Measurements from ENCODE around the gene SIAH2.

The SIAH2 gene

DNA sequence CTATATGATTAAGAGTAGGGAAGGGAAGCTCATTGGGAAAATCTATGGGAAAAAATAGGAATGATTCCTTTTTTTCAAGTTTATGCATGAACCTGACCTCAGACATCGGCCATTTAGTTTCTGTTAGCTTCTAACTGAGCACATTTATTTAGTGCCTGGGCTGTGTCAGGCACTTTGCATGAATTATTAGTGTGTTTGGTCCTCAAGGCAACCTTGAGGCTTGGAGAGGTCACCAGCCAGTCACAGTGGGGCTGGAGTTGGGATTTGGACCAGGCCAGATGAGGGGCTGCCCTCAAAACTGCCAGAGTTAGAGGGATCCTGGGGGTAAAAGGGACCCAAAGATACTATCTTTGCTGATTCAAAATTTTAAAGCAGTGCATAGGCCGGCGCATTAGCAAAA, 8.1 kb downstream of the SIAH2 start:
- TF ChIP-seq, protein P1, sequence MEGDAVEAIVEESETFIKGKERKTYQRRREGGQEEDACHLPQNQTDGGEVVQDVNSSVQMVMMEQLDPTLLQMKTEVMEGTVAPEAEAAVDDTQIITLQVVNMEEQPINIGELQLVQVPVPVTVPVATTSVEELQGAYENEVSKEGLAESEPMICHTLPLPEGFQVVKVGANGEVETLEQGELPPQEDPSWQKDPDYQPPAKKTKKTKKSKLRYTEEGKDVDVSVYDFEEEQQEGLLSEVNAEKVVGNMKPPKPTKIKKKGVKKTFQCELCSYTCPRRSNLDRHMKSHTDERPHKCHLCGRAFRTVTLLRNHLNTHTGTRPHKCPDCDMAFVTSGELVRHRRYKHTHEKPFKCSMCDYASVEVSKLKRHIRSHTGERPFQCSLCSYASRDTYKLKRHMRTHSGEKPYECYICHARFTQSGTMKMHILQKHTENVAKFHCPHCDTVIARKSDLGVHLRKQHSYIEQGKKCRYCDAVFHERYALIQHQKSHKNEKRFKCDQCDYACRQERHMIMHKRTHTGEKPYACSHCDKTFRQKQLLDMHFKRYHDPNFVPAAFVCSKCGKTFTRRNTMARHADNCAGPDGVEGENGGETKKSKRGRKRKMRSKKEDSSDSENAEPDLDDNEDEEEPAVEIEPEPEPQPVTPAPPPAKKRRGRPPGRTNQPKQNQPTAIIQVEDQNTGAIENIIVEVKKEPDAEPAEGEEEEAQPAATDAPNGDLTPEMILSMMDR (IDR thresholded peaks at IDR 0.05; ENCODE audit: borderline replicate concordance, insufficient read depth, low read depth, low read length), result no peak
- no peak overlapping the region for H3K4me3 ChIP-seq (ENCODE audit: low read depth, low read length)

GRCh38 chr3:150751781-150752263, 11.1 kb downstream of the SIAH2 start:
- no peak overlapping the region for H3K4me3 ChIP-seq (ENCODE audit: low read depth, low read length)
- TF ChIP-seq, protein P1 (IDR thresholded peaks at IDR 0.05; ENCODE audit: borderline replicate concordance, insufficient read depth, low read depth, low read length), result no peak

GRCh38 chr3:150749255-150749654, 13.7 kb downstream of the SIAH2 start:
- TF ChIP-seq, protein P1 (IDR thresholded peaks at IDR 0.05; ENCODE audit: borderline replicate concordance, insufficient read depth, low read depth, low read length), result no peak
- H3K4me3 ChIP-seq (ENCODE audit: low read depth, low read length), result no peak overlapping the region

- TF ChIP-seq, protein P1 (IDR thresholded peaks at IDR 0.05; ENCODE audit: borderline replicate concordance, insufficient read depth, low read depth, low read length), result no peak
- no peak overlapping the region for H3K4me3 ChIP-seq (ENCODE audit: low read depth, low read length)
These were observed 14.3 kb downstream of the SIAH2 start for GRCh38 chr3:150748684-150749047.

- TF ChIP-seq, protein P1 (IDR thresholded peaks at IDR 0.05; ENCODE audit: borderline replicate concordance, insufficient read depth, low read depth, low read length), result no peak
- no peak overlapping the region for H3K4me3 ChIP-seq (ENCODE audit: low read depth, low read length)
These were observed 14.9 kb downstream of the SIAH2 start for GRCh38 chr3:150747886-150748683.

DNA sequence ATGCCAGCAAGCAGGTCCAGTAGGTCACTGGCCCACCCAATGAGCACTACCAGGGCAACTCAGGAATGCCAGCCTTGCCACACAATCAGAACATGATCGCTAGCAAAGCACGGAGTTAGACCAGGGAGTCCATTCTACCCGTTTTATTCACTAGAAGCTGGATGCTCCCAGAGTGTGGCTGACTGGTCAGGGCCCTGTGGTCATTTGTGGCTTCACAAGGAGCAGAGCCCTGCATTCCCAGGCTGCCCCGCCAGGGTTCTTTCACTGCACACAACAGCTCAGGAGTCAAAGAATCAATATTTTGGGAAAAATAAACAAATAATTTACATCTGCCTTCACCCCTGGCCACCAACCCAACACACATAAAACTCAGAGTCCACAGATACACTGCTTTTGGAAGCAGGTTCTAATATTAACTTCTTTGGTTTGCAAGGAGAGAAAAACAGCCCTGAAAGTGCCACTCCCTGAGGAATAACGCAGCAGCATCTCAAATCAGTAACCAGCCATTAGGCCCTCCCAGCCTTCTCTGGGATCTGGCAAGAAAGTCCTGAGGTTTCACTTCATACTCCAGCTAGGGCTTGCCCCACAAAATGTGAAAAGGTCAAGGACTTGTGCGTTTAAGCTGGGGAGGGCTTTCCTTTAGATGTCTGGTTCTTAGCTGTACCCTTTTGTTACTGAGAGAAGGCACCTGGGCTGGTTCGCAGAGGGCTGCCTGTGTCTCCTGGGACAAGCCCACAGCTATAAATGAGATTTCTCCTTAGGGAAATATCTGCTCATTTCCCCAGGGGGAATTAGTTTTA, 16.0 kb downstream of the SIAH2 start:
- no peak overlapping the region for H3K4me3 ChIP-seq (ENCODE audit: low read depth, low read length)
- TF ChIP-seq, protein P1 (IDR thresholded peaks at IDR 0.05; ENCODE audit: borderline replicate concordance, insufficient read depth, low read depth, low read length), result no peak
